BLaER1 (cell line): ENCODE results near the gene BACH1.

ENCODE experiments used
- H3K27ac ChIP-seq: shearing (Covaris generic); formaldehyde crosslinking; 2 replicates; pipeline ENCODE4 v1.8.1; 2022
- H3K27me3 ChIP-seq: shearing (Covaris generic); formaldehyde crosslinking; 2 replicates; pipeline ENCODE4 v1.8.1; 2022
- H3K36me3 ChIP-seq: shearing (Covaris generic); formaldehyde crosslinking; 2 replicates; pipeline ENCODE4 v1.8.1; 2022
- H3K4me1 ChIP-seq: shearing (Covaris generic); formaldehyde crosslinking; 2 replicates; pipeline ENCODE4 v1.8.1; 2022
- H3K4me2 ChIP-seq: shearing (Covaris generic); formaldehyde crosslinking; 2 replicates; pipeline ENCODE4 v1.8.1; 2022
- H3K4me3 ChIP-seq: shearing (Covaris generic); formaldehyde crosslinking; 2 replicates; pipeline ENCODE4 v1.8.1; 2022
- H3K9ac ChIP-seq: shearing (Covaris generic); formaldehyde crosslinking; 2 replicates; pipeline ENCODE4 v1.8.1; 2022
- H3K9me3 ChIP-seq: shearing (Covaris generic); formaldehyde crosslinking; 2 replicates; pipeline ENCODE4 v1.8.1; 2022
- H4K20me1 ChIP-seq: shearing (Covaris generic); formaldehyde crosslinking; 2 replicates; pipeline ENCODE4 v1.8.1; 2022
- Cebpa-rat ChIP-seq: shearing (Covaris generic); IDR thresholded peaks from 2 replicates; pipeline ENCODE4 v1.8.1; 2022

BACH1 gene

DNA sequence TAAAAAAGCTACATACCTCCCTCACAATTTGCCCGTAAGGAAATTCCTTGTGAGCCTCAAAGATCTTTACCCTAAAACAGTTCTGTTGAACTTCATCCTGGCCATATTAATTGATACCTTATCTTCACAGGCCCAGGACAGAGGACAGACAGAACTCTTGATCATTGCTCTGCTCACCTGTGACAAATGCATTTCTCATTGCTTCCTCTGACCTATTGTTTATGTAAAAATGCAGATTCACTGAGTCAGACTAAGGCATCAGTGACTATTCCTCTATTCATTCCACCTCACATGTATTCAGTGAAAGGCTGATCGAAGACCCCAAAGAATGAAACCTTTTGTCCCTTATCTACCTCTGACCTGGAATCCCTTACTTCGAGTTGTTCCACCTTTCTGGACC, 61.0 kb downstream of the BACH1 start:
- Histone ChIP-seq H3K4me3 (no peak overlapping the region), H3K27me3 (no peaks in the 10 kb centered on the region), H3K9ac (no peak overlapping the region), H3K9me3 (peaks cover 17% of the 10 kb centered on the region), H3K4me2 (no peak overlapping the region), H4K20me1 (no peaks in the 10 kb centered on the region), H3K27ac (no peak overlapping the region), H3K4me1 (no peaks in the 10 kb centered on the region), H3K36me3 (peaks cover 48% of the 10 kb centered on the region)
- TF ChIP-seq Cebpa-rat: no peak

DNA sequence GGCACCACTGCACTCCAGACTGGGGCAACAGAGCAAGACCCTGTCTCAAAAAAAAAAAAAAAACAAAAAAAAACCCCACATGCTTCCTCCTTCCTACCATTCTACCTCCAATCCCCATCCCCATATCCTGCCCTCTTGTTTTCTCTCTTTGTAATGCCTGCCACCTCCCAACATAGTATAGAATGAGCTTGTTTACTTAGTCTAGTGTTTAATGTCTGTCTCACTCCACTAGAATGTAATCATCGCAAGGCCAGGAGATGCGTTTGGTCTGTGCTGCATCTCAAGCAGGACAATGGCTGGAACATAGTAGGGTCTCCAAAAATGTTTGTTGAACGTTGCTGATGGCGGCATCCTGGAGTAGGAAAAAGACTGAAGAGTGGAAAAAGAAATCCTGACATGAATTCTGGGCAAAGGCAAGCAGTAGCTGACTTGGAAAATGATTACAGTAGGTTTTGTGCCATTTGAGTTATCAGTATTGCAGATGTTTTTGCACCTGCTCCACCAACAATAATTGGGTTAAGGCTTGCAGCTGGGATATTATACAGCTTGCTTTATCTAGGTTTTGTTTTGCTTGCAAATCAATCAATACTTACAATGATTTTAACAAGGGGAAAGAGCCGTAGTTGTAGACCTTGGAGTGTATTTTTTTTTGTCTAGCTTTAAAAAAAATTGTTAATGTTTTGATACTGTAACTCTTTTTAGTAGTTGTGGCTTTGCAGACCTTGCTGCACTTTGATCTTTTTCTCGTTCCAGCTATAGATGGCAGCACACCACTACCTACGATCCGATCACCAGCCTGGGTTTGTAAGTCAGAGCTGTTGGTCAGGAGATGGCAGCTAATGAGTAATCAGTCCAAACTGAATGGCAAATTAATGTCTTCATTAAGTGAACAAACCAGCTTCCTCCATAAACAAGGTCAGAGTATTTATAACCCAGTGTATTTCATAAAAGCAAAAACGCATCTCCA, 62.4 kb downstream of the BACH1 start:
- no peaks in the 10 kb centered on the region for H3K4me1 ChIP-seq
- no peaks in the 10 kb centered on the region for H3K27me3 ChIP-seq
- no peak overlapping the region for H3K4me2 ChIP-seq
- no peak overlapping the region for H3K27ac ChIP-seq
- no peak overlapping the region for H3K9ac ChIP-seq
- H4K20me1 ChIP-seq: no peaks in the 10 kb centered on the region
- no peak for TF ChIP-seq Cebpa-rat
- peaks cover 44% of the 10 kb centered on the region for H3K36me3 ChIP-seq
- H3K9me3 ChIP-seq: peaks cover 3% of the 10 kb centered on the region; the same call in 1 of the 2 replicates
- H3K4me3 ChIP-seq: no peak overlapping the region

DNA sequence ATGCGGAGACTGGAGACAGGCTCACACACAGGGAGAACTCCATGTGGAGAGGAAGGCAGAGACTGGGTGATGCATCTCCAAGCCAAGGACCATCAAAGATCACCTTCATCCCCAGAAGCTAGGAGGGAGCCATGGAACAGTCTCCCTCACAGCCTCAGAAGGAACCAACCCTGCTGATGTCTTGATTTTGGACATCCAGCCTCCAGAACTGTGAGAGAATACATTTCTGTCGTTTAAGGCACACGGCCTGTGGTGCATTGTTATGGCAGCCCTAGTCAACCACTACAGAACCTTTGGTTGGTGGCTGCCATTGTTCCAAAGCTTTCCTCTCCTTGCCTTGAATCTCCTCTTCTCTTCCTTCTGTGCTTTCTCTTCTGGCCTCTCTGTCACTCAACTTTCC, 64.0 kb downstream of the BACH1 start:
- no peak for TF ChIP-seq Cebpa-rat
- H3K27ac ChIP-seq: no peak overlapping the region
- H3K9ac ChIP-seq: no peak overlapping the region
- no peaks in the 10 kb centered on the region for H4K20me1 ChIP-seq
- H3K4me1 ChIP-seq: no peaks in the 10 kb centered on the region
- peaks cover 41% of the 10 kb centered on the region for H3K36me3 ChIP-seq
- no peaks in the 10 kb centered on the region for H3K27me3 ChIP-seq
- peaks cover 7% of the 10 kb centered on the region for H3K9me3 ChIP-seq
- no peak overlapping the region for H3K4me2 ChIP-seq
- no peak overlapping the region for H3K4me3 ChIP-seq

DNA sequence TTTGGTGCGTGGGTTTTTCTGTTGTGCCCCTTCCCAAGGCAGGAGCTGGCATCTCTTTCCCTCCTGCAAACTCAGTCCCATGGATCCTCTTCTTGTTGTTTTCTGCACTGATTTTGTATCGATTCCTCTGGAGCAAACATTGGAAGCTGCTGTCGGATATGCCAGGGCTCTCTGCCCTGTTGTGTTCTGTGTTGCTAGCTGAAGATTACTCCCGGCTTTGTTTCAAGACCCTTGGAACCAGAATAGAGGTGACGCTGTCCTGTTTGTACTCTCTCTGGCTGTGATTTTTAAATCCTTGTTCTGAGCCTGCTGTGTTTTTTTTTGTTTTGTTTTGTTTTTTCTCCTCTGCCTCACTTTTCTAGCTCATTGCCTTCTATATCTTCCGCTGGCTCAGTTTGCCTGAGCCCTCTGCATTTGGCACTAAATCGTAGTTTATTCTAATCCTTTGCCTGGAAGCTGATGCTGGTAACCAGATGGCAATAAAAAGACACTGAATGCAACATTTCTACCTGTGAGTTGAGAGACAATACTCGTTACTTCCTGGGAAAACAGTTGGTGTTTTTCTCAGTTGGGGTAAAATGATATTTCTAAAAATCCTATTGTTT, 67.0 kb downstream of the BACH1 start:
- Histone ChIP-seq H3K36me3 (peaks cover 52% of the 10 kb centered on the region), H3K9me3 (peaks cover 7% of the 10 kb centered on the region), H3K4me2 (no peak overlapping the region), H3K4me1 (no peaks in the 10 kb centered on the region), H3K27ac (no peak overlapping the region), H3K9ac (no peak overlapping the region), H4K20me1 (no peaks in the 10 kb centered on the region), H3K4me3 (no peak overlapping the region), H3K27me3 (no peaks in the 10 kb centered on the region)
- TF ChIP-seq Cebpa-rat: no peak

DNA sequence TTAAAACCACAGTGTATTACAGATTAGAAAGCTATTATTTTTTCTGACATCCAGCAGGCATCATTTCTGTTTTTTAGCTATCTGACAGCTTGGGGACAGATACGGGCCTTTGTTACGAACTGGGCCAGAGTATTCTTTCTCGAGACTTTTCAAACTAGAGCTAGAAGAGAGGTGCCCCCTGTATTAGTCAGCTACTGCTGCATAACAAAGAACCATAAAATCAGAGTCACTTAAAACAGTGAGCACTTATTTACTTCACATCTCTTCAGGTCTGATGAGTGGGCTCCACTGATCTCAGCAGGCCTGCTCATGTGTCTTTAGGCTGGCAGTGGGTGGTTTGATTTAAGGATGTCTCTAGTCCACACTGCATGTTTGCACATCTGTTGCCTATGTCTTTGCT, 67.8 kb downstream of the BACH1 start:
- Histone ChIP-seq H3K4me1 (no peaks in the 10 kb centered on the region), H3K27me3 (no peaks in the 10 kb centered on the region)
- no peak for TF ChIP-seq Cebpa-rat

DNA sequence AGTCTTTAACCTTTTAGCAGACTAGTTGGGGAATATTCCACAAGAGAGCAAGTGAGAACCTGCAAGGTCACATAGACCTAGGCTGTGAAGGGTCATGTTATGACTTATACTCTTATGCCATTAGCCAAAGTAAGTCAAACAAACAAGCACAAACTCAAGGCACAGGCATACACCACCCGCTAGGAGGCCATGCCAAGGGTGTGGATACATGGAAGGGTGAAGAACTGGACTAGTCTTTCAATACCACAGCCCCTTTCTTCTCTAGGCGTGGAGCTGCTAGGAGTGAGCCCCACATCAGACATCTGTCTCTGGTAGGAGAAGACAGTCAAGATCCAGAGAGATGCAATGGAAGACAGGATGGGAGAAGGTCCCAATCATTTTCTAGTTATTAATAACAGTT, 68.6 kb downstream of the BACH1 start:
- no peaks in the 10 kb centered on the region for H4K20me1 ChIP-seq
- no peaks in the 10 kb centered on the region for H3K4me1 ChIP-seq
- no peak overlapping the region for H3K27ac ChIP-seq
- no peaks in the 10 kb centered on the region for H3K27me3 ChIP-seq
- TF ChIP-seq Cebpa-rat: no peak
- H3K9ac ChIP-seq: no peak overlapping the region
- H3K4me2 ChIP-seq: no peak overlapping the region
- peaks cover 7% of the 10 kb centered on the region for H3K9me3 ChIP-seq
- H3K36me3 ChIP-seq: peaks cover 47% of the 10 kb centered on the region
- H3K4me3 ChIP-seq: no peak overlapping the region

More for the DNA sequence above, 67.8 kb downstream of the BACH1 start:
- Histone ChIP-seq H3K4me2 (no peak overlapping the region), H3K36me3 (peaks cover 49% of the 10 kb centered on the region), H4K20me1 (no peaks in the 10 kb centered on the region), H3K9me3 (peaks cover 7% of the 10 kb centered on the region), H3K27ac (no peak overlapping the region), H3K9ac (no peak overlapping the region), H3K4me3 (no peak overlapping the region)

DNA sequence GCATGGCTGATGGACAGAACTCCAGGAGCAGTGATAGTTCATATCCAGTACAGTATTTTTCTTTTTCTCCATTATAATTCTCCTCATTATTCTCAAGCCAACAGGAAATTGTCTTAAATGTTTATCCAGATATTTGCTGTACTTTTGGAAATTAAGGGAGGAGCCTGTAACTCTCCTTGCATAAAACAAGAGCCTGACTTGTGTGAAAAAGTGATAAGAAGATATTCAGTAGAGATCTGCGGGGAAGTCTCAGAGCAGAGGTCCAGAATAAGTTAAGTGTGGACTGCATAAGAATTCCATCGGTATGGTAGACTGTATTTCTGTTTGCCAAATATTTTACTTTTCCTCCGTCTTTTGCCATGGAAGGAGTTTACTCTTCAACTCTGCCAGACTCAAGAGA, 70.2 kb downstream of the BACH1 start:
- no peaks in the 10 kb centered on the region for H3K4me1 ChIP-seq
- no peak overlapping the region for H3K4me3 ChIP-seq
- no peak for TF ChIP-seq Cebpa-rat
- H3K9ac ChIP-seq: no peak overlapping the region
- H3K36me3 ChIP-seq: peaks cover 42% of the 10 kb centered on the region
- no peak overlapping the region for H3K4me2 ChIP-seq
- no peaks in the 10 kb centered on the region for H3K27me3 ChIP-seq
- H4K20me1 ChIP-seq: no peaks in the 10 kb centered on the region
- peaks cover 7% of the 10 kb centered on the region for H3K9me3 ChIP-seq
- no peak overlapping the region for H3K27ac ChIP-seq

DNA sequence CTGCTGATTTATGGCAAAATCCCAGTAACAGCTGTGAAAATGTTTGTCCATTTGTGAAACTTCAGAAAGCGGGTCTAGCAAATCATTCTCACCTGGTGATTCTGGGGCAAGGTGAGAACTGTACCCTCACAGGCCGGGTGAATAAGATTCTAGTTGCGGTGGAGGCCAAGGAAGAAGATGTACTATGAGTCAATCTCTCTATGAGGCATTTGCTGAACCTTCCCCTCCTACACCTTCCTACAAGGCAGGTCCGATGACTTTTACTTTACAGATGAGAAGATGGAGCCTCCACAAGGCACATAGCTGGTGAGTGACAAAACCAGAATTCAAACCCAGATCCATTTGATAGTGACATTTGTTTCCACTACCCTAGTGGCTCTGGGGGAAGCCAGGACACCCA, 72.7 kb downstream of the BACH1 start:
- no peak overlapping the region for H3K27ac ChIP-seq
- no peak for TF ChIP-seq Cebpa-rat

DNA sequence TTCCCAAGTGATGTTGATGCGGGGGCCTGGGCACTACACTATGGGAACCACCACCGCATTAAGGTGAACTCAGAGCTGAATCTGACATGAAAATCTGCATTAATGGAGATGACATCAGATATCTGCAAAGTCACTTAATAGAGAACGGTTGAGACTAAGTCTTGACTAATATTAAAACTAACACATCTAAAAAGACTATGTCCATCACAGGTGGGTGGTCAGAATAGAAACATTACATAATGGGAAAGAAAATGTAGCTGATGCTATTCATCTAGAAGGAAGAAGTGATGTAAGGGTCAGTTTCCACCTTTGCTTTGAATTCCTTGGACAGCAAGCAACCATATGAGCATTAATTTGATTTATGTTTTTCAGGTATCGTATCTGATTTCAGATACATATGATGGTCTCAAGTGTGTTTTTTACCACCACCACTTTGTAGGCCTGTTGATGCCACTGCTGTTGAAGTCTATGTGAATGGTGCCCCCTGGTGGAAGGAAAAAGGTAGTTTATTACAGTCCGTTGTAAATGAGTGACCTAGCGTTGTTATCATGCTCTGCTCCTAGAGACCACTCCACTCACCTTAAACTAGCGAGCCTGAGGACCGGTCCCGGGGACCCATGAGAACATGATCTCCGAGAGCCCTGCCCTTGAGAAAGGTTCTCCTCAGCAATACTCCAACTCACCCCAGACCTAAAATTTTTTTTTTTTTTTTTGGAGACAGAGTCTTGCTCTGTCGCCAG, 73.5 kb downstream of the BACH1 start:
- peaks cover 30% of the 10 kb centered on the region for H3K36me3 ChIP-seq
- no peaks in the 10 kb centered on the region for H3K4me1 ChIP-seq
- no peak for TF ChIP-seq Cebpa-rat
- no peaks in the 10 kb centered on the region for H4K20me1 ChIP-seq
- no peak overlapping the region for H3K9ac ChIP-seq
- no peak overlapping the region for H3K4me3 ChIP-seq
- no peaks in the 10 kb centered on the region for H3K9me3 ChIP-seq
- no peak overlapping the region for H3K4me2 ChIP-seq
- no peak overlapping the region for H3K27ac ChIP-seq
- H3K27me3 ChIP-seq: no peaks in the 10 kb centered on the region

More for the DNA sequence above, 72.7 kb downstream of the BACH1 start:
- H3K9me3 ChIP-seq: peaks cover 6% of the 10 kb centered on the region
- no peak overlapping the region for H3K4me3 ChIP-seq
- no peaks in the 10 kb centered on the region for H3K27me3 ChIP-seq
- peaks cover 33% of the 10 kb centered on the region for H3K36me3 ChIP-seq
- H3K9ac ChIP-seq: no peak overlapping the region
- H3K4me1 ChIP-seq: no peaks in the 10 kb centered on the region
- H3K4me2 ChIP-seq: no peak overlapping the region
- no peaks in the 10 kb centered on the region for H4K20me1 ChIP-seq

DNA sequence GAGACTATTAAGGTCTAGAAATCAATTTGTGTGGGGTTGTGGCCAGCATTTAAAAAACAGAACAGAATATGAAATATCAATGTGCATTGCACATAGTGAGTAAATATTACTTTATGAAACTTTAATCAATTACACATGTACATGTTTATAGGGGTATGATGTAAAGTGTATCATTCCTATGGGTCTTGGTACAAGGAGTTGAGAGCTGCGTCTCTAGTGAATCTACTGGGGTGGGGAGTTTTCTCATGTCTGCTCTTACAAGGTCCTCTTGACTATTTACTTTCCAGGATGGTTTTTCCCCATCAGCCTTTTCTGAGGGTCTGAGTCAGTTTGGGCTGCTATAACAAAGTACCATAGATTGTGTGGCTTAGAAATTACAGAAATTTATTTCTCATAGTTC, 75.8 kb downstream of the BACH1 start:
- H3K36me3 ChIP-seq: peaks cover 32% of the 10 kb centered on the region
- H3K4me1 ChIP-seq: no peaks in the 10 kb centered on the region
- no peak overlapping the region for H3K27ac ChIP-seq
- H3K9ac ChIP-seq: no peak overlapping the region
- H4K20me1 ChIP-seq: no peaks in the 10 kb centered on the region
- no peaks in the 10 kb centered on the region for H3K27me3 ChIP-seq
- no peak for TF ChIP-seq Cebpa-rat
- H3K9me3 ChIP-seq: peaks cover 7% of the 10 kb centered on the region
- no peak overlapping the region for H3K4me2 ChIP-seq
- no peak overlapping the region for H3K4me3 ChIP-seq
